Brain microvascular endothelial cell (primary cell): ENCODE data around the gene WNT3.

Experiments
- DNase-seq: peaks from one replicate; pipeline ENCODE4 v3.0.0-alpha.2; 2020
- H3K27ac ChIP-seq: fragments of 250-450 bp; sonication (Bioruptor Pico); 2 replicates; pipeline ENCODE4 v1.5.1; 2020; ENCODE audit warnings: mild to moderate bottlenecking, moderate library complexity
- H3K27me3 ChIP-seq: fragments of 250-450 bp; sonication (Bioruptor Pico); replicated peaks from 2 replicates; pipeline ENCODE4 v1.5.1; 2020; ENCODE audit warnings: mild to moderate bottlenecking
- H3K36me3 ChIP-seq: fragments of 250-450 bp; sonication (Bioruptor Pico); replicated peaks from 2 replicates; pipeline ENCODE4 v1.5.1; 2020; ENCODE audit warnings: mild to moderate bottlenecking
- H3K4me3 ChIP-seq: 2 replicates; pipeline ENCODE4 v1.5.1; 2011; ENCODE audit warnings: low read depth, mild to moderate bottlenecking, control low read depth, low read length, moderate library complexity
- CTCF ChIP-seq: IDR thresholded peaks from 2 replicates; pipeline ENCODE4 v1.5.1; 2011; ENCODE audit warnings: low read depth, mild to moderate bottlenecking, moderate library complexity, low read length, control low read depth, inconsistent platforms; ENCODE audit errors: missing control alignments
- in situ Hi-C: cut with HindIII; loops from 2 replicates; pipeline ENCODE4 v1.10.0; 2017; ENCODE audit warnings: low sequenced_read_pairs, low pct_ligation_motif_present

Gene WNT3

GRCh38 chr17:46739982-46740381 lies 78.5 kb downstream of the WNT3 start:
- no peak overlapping the region for H3K4me3 ChIP-seq
- no peak overlapping the region for H3K27ac ChIP-seq
- in situ Hi-C loops: no loop called here
- DNase-seq: no peak
- no peaks in the 10 kb centered on the region for H3K27me3 ChIP-seq
- TF ChIP-seq CTCF: no peak
- no peaks in the 10 kb centered on the region for H3K36me3 ChIP-seq

- TF ChIP-seq CTCF: no peak
- no peak for DNase-seq
- Histone ChIP-seq H3K27ac (no peak overlapping the region), H3K4me3 (no peak overlapping the region), H3K27me3 (no peaks in the 10 kb centered on the region), H3K36me3 (no peaks in the 10 kb centered on the region)
- in situ Hi-C loops: no loop called here
Measured at GRCh38 chr17:46738544-46738943, 79.9 kb downstream of the WNT3 start.

DNA sequence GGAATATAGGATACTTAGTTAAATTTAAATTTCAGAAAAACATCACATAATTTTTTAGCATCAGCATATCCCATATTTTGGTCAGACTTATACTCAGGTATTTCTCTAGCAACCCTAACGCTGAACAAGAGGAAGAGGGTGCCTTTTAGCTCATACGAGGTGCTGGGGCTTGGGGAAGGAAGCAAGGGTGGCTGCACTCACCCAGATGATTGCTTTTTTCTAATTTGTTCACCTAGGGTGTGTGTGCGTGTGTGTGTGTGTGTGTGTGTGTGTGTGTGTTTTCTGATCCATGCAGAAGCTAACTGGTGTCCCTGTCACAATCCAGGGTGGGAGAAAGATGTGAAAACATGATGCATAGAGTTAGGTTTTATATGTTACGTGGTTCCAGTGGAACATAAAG lies 81.2 kb downstream of the WNT3 start:
- TF ChIP-seq CTCF: no peak
- Histone ChIP-seq H3K27ac (no peak overlapping the region), H3K36me3 (no peaks in the 10 kb centered on the region), H3K4me3 (no peak overlapping the region), H3K27me3 (no peaks in the 10 kb centered on the region)
- in situ Hi-C loops: no loop called here
- DNase-seq: no peak

GRCh38 chr17:46736100-46736499 lies 82.4 kb downstream of the WNT3 start:
- no peaks in the 10 kb centered on the region for H3K27me3 ChIP-seq

DNA sequence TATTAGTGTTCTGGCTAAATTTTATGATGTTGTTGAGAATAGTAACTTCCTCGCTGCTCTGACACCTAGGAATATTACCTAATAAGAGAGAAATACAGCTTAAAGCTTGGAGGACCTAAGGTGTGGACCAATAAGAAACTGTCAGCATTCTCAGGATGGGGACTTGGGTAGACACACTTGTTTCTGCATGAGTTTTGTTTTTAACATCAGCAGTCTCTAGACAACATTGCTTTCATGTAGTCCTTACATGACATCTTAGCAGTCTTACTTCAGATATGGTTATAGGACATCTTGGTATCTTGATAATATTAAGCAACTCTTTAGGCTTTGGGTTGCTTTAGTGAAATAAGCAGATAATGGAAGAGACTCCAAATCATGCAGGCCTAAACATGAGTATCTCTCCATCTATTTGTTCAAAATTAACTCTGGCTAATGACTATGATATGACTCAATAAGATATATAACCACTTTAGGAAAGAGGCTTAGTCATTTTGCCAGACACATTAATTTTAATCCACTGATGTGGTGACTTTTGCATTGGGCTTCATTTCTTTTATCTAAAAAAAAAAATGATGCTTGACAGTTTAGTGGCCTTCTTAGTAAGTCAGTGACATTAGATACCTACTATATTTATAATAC lies 84.5 kb downstream of the WNT3 start:
- Histone ChIP-seq H3K36me3 (no peaks in the 10 kb centered on the region), H3K27me3 (no peaks in the 10 kb centered on the region), H3K4me3 (no peak overlapping the region), H3K27ac (no peak overlapping the region)
- in situ Hi-C loops: no loop called here
- TF ChIP-seq CTCF: no peak
- DNase-seq: no peak

More at GRCh38 chr17:46736100-46736499, 82.4 kb downstream of the WNT3 start:
- Histone ChIP-seq H3K4me3 (no peak overlapping the region), H3K36me3 (no peaks in the 10 kb centered on the region), H3K27ac (no peak overlapping the region)
- DNase-seq: no peak
- no peak for TF ChIP-seq CTCF
- in situ Hi-C loops: no loop called here
